Natural killer cell (primary cell): ENCODE results near the gene KLK1. TPM values are rescaled to one million over a fixed set of nuclear protein-coding genes. Genes with fewer than 3 reads are reported as not detected.
"Not testable (repeated sequence)": the region's sequence is repeated elsewhere in the genome, so short reads cannot be mapped to it uniquely, and the experiment has no call there.

Experiments used
- ATAC-seq, 3 donors: fragments of 150-1000 bp in 2 of 3; fragments of 200-7000 bp in 1 of 3; cut with Tn5 transposase; 1 replicate in 1 of 3; 2 replicates in 2 of 3; pipeline ENCODE4 v1.10.0; 2021; ENCODE audit warnings: mild to moderate bottlenecking in 2 of 3, moderate library complexity in 2 of 3
- DNase-seq, 2 donors: peaks; one replicate each; pipeline versions ENCODE4 v3.0.0 to v3.0.0-alpha.2; 2013 to 2021; ENCODE audit warnings: mixed read lengths in 1 of 2
- H3K27ac ChIP-seq: one replicate; pipeline ENCODE4 v1.5.1; 2013; ENCODE audit warnings: mild to moderate bottlenecking, low read length
- H3K27me3 ChIP-seq: one replicate; pipeline ENCODE4 v1.6.1; 2013; ENCODE audit warnings: low read length; ENCODE audit not compliant: control insufficient read depth, insufficient read depth
- H3K36me3 ChIP-seq: one replicate; pipeline ENCODE4 v1.6.1; 2013; ENCODE audit warnings: low read length; ENCODE audit not compliant: control insufficient read depth, insufficient read depth
- H3K4me1 ChIP-seq: one replicate; pipeline ENCODE4 v1.6.1; 2013; ENCODE audit warnings: low read length; ENCODE audit not compliant: control insufficient read depth, insufficient read depth
- H3K4me3 ChIP-seq: one replicate; pipeline ENCODE4 v1.5.1; 2013; ENCODE audit warnings: low read length
- H3K9me3 ChIP-seq: one replicate; pipeline ENCODE4 v1.6.1; 2013; ENCODE audit warnings: low read length; ENCODE audit not compliant: control insufficient read depth, insufficient read depth
- H3K27ac Mint-ChIP-seq, 2 donors: one replicate each; pipeline ENCODE4 v1.8.0; 2022; ENCODE audit warnings: mild to moderate bottlenecking in 2 of 2, mixed read lengths in 2 of 2, moderate library complexity in 1 of 2
- H3K27me3 Mint-ChIP-seq, 2 donors: one replicate each; pipeline ENCODE4 v1.8.0; 2022; ENCODE audit warnings: low read depth in 2 of 2, mixed read lengths in 2 of 2
- H3K36me3 Mint-ChIP-seq: one replicate; pipeline ENCODE4 v1.8.0; 2022; ENCODE audit warnings: mixed read lengths
- H3K4me1 Mint-ChIP-seq, 2 donors: one replicate each; pipeline ENCODE4 v1.8.0; 2022; ENCODE audit warnings: mixed read lengths in 2 of 2
- H3K4me3 Mint-ChIP-seq: one replicate; pipeline ENCODE4 v1.8.0; 2022; ENCODE audit warnings: mild to moderate bottlenecking, moderate library complexity, mixed read lengths
- H3K9me3 Mint-ChIP-seq, 2 donors: one replicate each; pipeline ENCODE4 v1.8.0; 2022; ENCODE audit warnings: mixed read lengths in 2 of 2
- CTCF ChIP-seq: fragments of 200-600 bp; IDR thresholded peaks from one replicate; pipeline ENCODE4 v1.8.0; 2022; ENCODE audit warnings: antibody characterized with exemption
- WGBS: methylation state at CpG from one replicate; pipeline ENCODE4 v1.1.7; 2013; ENCODE audit warnings: missing lambda C conversion rate; ENCODE audit not compliant: insufficient coverage; 5-methylcytosine and 5-hydroxymethylcytosine counted together
- intact Hi-C: fragments of 100-400 bp; cut with micrococcal nuclease; formaldehyde crosslinking; loops from one replicate; pipeline ENCODE4 v1.14.2; 2022
- total RNA-seq, 4 donors: library from RNA; stranded (reverse); fragments of 120-200 nt in 1 of 4; gene quantifications; one replicate each; pipeline versions ENCODE4 v1.2.3 to v1.2.4, GENCODE V29; 2013 to 2022

KLK1 gene
- total RNA-seq, 3 donors from 2014 or later (not counting 1 experiment from before 2014, with no cell fraction given): not detected

- H3K4me3 ChIP-seq: no peak overlapping the region
- H3K9me3 ChIP-seq: no peaks in the 10 kb centered on the region
- WGBS: 94% methylated on average over 1 of the region's 1 CpG
- H3K4me1 ChIP-seq: peaks cover 15% of the 10 kb centered on the region
- peaks cover 48 to 52% of the 10 kb centered on the region in 2 donors for H3K27me3 Mint-ChIP-seq
- H3K27ac ChIP-seq: no peak overlapping the region
- ATAC-seq (no peak), DNase-seq (no peak)
- no peak overlapping the region for H3K27ac Mint-ChIP-seq
- H3K27me3 ChIP-seq: peaks cover 15% of the 10 kb centered on the region
- H3K36me3 Mint-ChIP-seq: no peaks in the 10 kb centered on the region
- H3K9me3 Mint-ChIP-seq: peaks cover 0 to 2% of the 10 kb centered on the region in 2 donors
- TF ChIP-seq CTCF: no peak
- no peaks in the 10 kb centered on the region for H3K36me3 ChIP-seq
- peaks cover 3 to 17% of the 10 kb centered on the region in 2 donors for H3K4me1 Mint-ChIP-seq
- no peak overlapping the region for H3K4me3 Mint-ChIP-seq
- intact Hi-C loops: no loop called here
Observed at GRCh38 chr19:50815439-50815838, 8.1 kb downstream of the KLK1 start.

GRCh38 chr19:50814883-50815282 lies 8.7 kb downstream of the KLK1 start:
- Histone ChIP-seq H3K4me3 (no peak overlapping the region), H3K4me1 (peaks cover 14% of the 10 kb centered on the region), H3K27me3 (peaks cover 15% of the 10 kb centered on the region), H3K36me3 (no peaks in the 10 kb centered on the region), H3K9me3 (no peaks in the 10 kb centered on the region), H3K27ac (no peak overlapping the region)
- Mint-ChIP-seq H3K4me1 (peaks cover 0 to 12% of the 10 kb centered on the region in 2 donors), H3K27ac (no peak overlapping the region), H3K36me3 (no peaks in the 10 kb centered on the region), H3K4me3 (no peak overlapping the region), H3K9me3 (peaks cover 0 to 3% of the 10 kb centered on the region in 2 donors), H3K27me3 (peaks cover 44 to 47% of the 10 kb centered on the region in 2 donors)
- ATAC-seq (no peak), DNase-seq (no peak)
- intact Hi-C loops: no loop called here
- TF ChIP-seq CTCF: no peak
- WGBS: 90% methylated on average over 4 of the region's 5 CpGs

- DNase-seq (no peak), ATAC-seq (no peak)
- WGBS: 87% methylated on average over 3 of the region's 3 CpGs
- H3K36me3 Mint-ChIP-seq: no peaks in the 10 kb centered on the region
- Histone ChIP-seq H3K4me1 (no peaks in the 10 kb centered on the region), H3K9me3 (no peaks in the 10 kb centered on the region), H3K27ac (no peak overlapping the region), H3K4me3 (no peak overlapping the region), H3K27me3 (peaks cover 3% of the 10 kb centered on the region), H3K36me3 (no peaks in the 10 kb centered on the region)
- intact Hi-C loops: no loop called here
- no peak overlapping the region for H3K4me3 Mint-ChIP-seq
- H3K4me1 Mint-ChIP-seq: no peaks in the 10 kb centered on the region
- no peak for TF ChIP-seq CTCF
- peaks cover 31% of the 10 kb centered on the region in 2 donors for H3K27me3 Mint-ChIP-seq
- H3K9me3 Mint-ChIP-seq: peaks cover 0 to 5% of the 10 kb centered on the region in 2 donors
- H3K27ac Mint-ChIP-seq: no peak overlapping the region
Observed at GRCh38 chr19:50812474-50812873, 11.1 kb downstream of the KLK1 start.

GRCh38 chr19:50811622-50812238 lies 11.9 kb downstream of the KLK1 start:
- not testable (repeated sequence) for H3K4me3 ChIP-seq

More at GRCh38 chr19:50811622-50812238, 11.9 kb downstream of the KLK1 start:
- H3K36me3 Mint-ChIP-seq, H3K9me3 ChIP-seq, H3K9me3 Mint-ChIP-seq, H3K36me3 ChIP-seq, DNase-seq, H3K4me1 Mint-ChIP-seq, H3K27me3 ChIP-seq, H3K4me1 ChIP-seq, H3K4me3 Mint-ChIP-seq, H3K27ac ChIP-seq, H3K27ac Mint-ChIP-seq, ATAC-seq, intact Hi-C loops: not testable (repeated sequence)
- WGBS: 82% methylated on average over 3 of the region's 3 CpGs
- peaks cover 23 to 25% of the 10 kb centered on the region in 2 donors for H3K27me3 Mint-ChIP-seq
